Measurements from ENCODE around the gene TALDO1.

DNA sequence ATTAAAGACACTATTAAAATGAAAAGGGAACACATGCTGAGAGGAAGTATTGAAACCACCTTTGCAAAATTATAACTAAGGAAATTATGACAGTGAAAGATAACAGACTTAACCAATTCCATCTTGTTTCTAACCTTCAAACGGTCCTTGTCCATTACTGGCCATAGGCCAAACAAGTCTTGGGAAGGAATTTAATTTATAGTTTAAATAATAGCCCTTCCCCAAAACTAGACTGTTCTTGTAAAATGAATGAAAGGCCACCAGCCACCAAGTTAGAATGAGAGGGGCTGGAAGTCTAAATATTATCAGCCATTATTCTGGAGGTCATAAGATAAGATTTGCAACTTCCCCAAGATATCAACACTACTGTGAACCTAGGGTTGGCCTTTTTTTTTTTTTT is 1.8 kb upstream of the TALDO1 start:
- TF ChIP-seq, protein P1, sequence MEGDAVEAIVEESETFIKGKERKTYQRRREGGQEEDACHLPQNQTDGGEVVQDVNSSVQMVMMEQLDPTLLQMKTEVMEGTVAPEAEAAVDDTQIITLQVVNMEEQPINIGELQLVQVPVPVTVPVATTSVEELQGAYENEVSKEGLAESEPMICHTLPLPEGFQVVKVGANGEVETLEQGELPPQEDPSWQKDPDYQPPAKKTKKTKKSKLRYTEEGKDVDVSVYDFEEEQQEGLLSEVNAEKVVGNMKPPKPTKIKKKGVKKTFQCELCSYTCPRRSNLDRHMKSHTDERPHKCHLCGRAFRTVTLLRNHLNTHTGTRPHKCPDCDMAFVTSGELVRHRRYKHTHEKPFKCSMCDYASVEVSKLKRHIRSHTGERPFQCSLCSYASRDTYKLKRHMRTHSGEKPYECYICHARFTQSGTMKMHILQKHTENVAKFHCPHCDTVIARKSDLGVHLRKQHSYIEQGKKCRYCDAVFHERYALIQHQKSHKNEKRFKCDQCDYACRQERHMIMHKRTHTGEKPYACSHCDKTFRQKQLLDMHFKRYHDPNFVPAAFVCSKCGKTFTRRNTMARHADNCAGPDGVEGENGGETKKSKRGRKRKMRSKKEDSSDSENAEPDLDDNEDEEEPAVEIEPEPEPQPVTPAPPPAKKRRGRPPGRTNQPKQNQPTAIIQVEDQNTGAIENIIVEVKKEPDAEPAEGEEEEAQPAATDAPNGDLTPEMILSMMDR (IDR thresholded peaks at IDR 0.05; ENCODE audit: poor library complexity, severe bottlenecking) = no peak
- TF ChIP-seq EZH2 (IDR thresholded peaks at IDR 0.05; ENCODE audit: borderline replicate concordance, insufficient read depth, low read length, poor library complexity, severe bottlenecking) (no peak), POLR2AphosphoS5 (IDR thresholded peaks at IDR 0.05) (no peak), SMC3 (conservative IDR thresholded peaks at IDR 0.05; ENCODE audit: poor library complexity) (no peak), EP300 (conservative IDR thresholded peaks at IDR 0.05; ENCODE audit: poor library complexity, severe bottlenecking) (no peak), MXI1 (conservative IDR thresholded peaks at IDR 0.05; ENCODE audit: poor library complexity, severe bottlenecking) (no peak)
- TF ChIP-seq, protein P2, sequence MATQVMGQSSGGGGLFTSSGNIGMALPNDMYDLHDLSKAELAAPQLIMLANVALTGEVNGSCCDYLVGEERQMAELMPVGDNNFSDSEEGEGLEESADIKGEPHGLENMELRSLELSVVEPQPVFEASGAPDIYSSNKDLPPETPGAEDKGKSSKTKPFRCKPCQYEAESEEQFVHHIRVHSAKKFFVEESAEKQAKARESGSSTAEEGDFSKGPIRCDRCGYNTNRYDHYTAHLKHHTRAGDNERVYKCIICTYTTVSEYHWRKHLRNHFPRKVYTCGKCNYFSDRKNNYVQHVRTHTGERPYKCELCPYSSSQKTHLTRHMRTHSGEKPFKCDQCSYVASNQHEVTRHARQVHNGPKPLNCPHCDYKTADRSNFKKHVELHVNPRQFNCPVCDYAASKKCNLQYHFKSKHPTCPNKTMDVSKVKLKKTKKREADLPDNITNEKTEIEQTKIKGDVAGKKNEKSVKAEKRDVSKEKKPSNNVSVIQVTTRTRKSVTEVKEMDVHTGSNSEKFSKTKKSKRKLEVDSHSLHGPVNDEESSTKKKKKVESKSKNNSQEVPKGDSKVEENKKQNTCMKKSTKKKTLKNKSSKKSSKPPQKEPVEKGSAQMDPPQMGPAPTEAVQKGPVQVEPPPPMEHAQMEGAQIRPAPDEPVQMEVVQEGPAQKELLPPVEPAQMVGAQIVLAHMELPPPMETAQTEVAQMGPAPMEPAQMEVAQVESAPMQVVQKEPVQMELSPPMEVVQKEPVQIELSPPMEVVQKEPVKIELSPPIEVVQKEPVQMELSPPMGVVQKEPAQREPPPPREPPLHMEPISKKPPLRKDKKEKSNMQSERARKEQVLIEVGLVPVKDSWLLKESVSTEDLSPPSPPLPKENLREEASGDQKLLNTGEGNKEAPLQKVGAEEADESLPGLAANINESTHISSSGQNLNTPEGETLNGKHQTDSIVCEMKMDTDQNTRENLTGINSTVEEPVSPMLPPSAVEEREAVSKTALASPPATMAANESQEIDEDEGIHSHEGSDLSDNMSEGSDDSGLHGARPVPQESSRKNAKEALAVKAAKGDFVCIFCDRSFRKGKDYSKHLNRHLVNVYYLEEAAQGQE (IDR thresholded peaks at IDR 0.05; ENCODE audit: borderline replicate concordance) = no peak

Measured in neural cell (in vitro differentiated cells).